ENCODE data around the gene BRD4. TPM values are rescaled to one million over a fixed set of nuclear protein-coding genes. Genes with fewer than 3 reads are reported as not detected.

The BRD4 gene
- total RNA-seq, 1 donor from 2014 or later, result 109 TPM

DNA sequence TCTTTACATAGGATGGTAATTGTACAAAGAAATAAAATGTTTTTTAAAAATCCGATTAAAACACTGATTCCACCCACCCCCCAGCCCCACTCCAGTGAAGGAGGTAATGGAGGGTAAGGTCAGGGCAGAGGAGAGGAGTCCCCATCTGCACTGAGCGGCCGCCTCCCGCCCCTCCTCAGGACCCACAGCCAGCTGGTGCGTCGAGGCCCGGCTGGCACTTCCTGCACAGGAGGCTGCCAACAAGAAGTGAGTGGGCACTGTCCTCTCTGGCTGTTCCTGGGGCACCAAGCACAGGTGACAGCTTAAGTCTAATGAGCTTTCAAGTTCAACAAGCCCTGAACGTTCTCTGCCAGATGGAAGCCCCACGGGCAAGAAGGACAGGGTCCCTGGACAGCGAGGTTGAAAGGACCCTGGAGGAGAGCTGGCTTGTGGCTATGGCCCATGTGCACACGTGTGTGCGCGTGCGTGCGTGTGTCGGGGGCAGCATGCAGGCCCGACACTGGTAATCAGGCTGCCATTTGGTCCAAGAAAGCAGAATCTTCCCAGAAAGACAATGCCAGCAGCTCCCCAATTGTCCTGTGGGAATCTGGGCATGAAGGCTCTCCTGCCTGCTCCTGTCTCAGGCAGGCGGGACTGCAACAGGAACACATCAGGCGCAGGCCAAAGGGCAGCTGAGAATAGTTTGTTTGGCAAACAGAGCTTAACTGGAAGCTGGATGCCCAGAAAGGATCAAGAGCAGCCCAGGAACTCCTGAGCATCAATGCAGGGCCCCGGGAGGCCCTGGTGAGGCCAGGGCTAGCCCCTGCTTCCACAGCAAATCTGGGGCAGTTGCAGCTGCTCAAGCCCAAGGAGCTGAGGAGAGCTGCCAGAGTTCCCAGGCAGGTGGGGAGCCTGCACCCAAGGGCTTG is 85.0 kb downstream of the BRD4 start:
- intact Hi-C loops (cut with micrococcal nuclease), result no loop called here
- no peak for DNase-seq
- Mint-ChIP-seq H3K36me3 (ENCODE audit: low read depth) (peaks cover 32% of the 10 kb centered on the region), H3K4me1 (no peaks in the 10 kb centered on the region), H3K9me3 (no peaks in the 10 kb centered on the region), H3K27me3 (no peaks in the 10 kb centered on the region), H3K27ac (no peak overlapping the region), H3K4me3 (no peak overlapping the region)

DNA sequence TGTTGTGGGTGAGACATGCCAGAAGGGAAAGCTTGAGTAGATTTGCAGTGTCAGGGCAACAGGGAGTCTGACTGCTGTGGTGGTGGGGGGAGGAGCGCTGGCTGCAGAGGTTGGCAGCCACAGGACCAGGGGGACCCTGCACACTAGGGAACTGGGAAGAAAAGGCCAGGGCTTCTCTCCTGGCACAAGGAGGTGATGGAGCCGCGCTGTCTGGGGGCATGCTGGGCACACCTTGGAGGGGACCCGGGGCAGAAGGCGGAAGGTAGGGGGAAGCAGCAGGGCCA is 86.2 kb downstream of the BRD4 start:
- no peaks in the 10 kb centered on the region for H3K9me3 Mint-ChIP-seq
- H3K36me3 Mint-ChIP-seq (ENCODE audit: low read depth), result peaks cover 29% of the 10 kb centered on the region
- no peaks in the 10 kb centered on the region for H3K4me1 Mint-ChIP-seq
- no peaks in the 10 kb centered on the region for H3K27me3 Mint-ChIP-seq
- intact Hi-C loops (cut with micrococcal nuclease), result no loop called here
- no peak overlapping the region for H3K4me3 Mint-ChIP-seq
- DNase-seq, result no peak
- H3K27ac Mint-ChIP-seq, result no peak overlapping the region

DNA sequence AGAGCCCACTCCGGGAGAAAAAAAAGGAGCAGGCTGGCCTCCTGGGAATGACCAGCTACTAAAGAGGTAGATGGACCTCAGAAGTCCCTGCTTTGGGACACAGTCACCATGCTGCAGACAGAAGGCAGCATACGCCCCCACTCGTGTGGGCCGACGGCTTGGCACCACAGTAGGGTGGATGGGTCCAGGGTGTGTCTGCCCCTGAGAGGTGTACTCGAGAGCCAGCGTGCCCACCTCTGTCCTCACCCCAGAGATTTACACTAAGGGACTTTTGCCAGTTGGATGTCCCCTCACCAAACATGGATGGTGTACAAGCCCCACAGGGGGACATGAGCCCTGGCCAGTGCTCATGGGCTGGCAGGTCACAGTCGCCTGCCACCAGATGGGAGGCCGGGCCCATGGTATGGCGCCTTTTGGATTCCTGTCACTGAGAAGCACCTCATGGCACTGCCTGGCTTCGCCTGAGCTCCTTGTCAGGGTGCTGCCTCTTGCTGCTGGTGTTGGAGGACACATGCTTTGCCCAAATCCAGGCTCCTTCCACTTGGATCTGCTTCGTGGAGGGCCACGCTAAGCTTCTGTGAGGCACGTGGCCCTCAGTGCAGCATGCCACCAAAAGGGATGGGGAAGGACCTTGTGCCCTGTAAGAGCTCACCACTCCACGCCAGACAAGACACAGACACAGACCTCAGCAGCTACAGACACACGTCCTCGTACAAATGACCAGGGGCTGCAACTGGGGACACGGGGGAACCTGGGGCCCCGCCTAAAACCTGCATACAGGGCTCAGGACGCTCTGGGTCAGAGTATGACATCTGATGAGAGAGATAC is 86.8 kb downstream of the BRD4 start:
- Mint-ChIP-seq H3K27ac (no peak overlapping the region), H3K36me3 (ENCODE audit: low read depth) (peaks cover 29% of the 10 kb centered on the region)

DNA sequence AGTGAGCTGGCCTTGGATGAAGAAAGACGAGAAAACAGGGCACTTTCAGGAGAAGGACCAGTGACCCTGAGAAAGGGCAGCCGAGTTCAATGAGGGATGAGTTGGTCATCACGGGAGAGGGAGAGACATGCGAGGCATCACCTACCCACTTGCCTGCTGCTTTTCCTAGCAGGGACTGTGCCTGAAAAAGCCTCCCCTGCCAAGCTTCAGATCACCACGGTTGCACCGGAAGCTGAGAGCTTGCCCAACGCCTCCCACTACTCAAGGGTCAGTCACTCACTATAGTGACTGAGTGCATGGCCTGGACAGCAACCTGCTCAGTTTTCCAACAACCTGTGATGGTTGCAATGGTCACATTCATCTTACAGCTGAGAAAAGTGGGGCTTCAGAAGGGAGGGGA is 87.5 kb downstream of the BRD4 start:
- H3K4me3 Mint-ChIP-seq, result no peak overlapping the region
- H3K36me3 Mint-ChIP-seq (ENCODE audit: low read depth), result peaks cover 31% of the 10 kb centered on the region
- H3K27ac Mint-ChIP-seq, result peak overlapping the region; percentile 18
- H3K9me3 Mint-ChIP-seq, result no peaks in the 10 kb centered on the region
- no peaks in the 10 kb centered on the region for H3K4me1 Mint-ChIP-seq
- DNase-seq, result no peak
- intact Hi-C loops (cut with micrococcal nuclease), result no loop called here
- no peaks in the 10 kb centered on the region for H3K27me3 Mint-ChIP-seq

More for the DNA sequence above, 86.8 kb downstream of the BRD4 start:
- Mint-ChIP-seq H3K27me3 (no peaks in the 10 kb centered on the region), H3K9me3 (no peaks in the 10 kb centered on the region), H3K4me3 (no peak overlapping the region), H3K4me1 (no peaks in the 10 kb centered on the region)
- no peak for DNase-seq
- intact Hi-C loops (cut with micrococcal nuclease), result no loop called here

DNA sequence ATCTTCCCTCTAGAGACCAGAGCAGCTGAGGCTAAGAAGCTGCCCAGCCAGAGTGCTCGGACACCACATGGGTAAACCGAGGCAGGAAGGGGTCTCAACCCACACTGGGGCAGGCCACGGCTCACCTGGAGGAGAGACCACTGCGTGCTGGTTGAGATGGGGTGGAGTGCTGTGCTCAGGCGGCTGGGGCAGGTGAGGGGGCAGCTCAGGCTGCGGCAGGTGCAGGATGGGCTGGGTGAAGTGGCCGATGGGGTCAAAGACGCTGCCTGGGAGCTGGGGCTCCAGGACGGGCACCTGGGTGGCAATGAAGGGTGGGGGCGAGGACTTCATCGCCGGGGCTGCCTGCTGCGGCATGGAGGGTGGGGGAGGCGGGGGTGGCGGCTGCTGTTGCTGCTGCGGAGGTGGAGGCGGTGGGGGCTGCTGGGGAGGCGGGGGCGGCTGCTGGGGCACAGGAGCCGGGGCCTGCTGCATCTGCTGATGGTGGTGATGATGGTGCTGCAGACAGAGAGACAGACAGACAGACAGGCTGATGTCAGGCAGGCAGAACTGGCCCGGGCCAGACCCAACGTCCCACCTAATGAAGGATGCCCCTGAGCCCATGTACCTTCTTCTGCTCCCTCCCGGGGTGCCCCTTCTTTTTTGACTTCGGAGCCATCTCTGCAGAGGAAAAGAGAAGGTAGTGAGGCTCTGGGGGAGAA is 88.1 kb downstream of the BRD4 start:
- H3K9me3 Mint-ChIP-seq, result no peaks in the 10 kb centered on the region
- H3K4me3 Mint-ChIP-seq, result no peak overlapping the region
- no peaks in the 10 kb centered on the region for H3K27me3 Mint-ChIP-seq
- DNase-seq, result no peak
- no peaks in the 10 kb centered on the region for H3K4me1 Mint-ChIP-seq
- no peak overlapping the region for H3K27ac Mint-ChIP-seq
- peaks cover 34% of the 10 kb centered on the region for H3K36me3 Mint-ChIP-seq (ENCODE audit: low read depth)
- intact Hi-C loops (cut with micrococcal nuclease), result no loop called here

DNA sequence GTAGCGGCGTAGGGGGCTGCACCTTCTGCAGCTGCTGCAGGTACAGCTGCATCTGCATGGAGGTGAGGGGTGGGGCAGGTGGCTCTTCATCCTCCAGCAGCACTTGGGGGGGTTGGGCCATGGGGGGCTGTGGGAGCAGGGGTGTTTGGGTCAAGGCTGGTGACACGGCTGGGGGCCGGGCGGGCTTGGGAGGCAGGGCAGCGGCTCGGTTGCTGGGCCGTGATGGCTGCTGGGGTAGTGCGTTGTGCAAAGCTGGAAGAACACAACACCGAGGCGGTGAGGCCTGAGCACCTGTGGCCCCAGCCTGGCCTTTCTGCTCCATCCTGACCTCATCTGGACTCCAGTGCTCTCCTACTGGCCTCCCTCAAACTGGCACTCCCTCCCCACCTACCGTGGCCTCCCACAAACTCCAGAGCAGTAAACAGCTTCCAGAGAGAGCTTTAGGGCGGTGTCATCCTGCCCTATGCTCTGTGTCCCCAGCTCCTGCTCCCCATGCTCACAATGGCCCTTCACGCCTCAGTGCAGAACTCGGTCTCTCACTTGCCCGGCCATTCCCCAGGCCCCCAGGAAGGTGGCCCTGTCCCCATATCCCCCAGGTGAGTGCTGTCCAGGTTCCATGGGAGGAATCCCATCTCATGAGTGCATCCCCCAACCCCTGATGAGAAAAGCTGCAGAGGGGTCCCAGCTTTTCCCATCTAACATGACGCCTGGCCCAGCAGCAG is 88.9 kb downstream of the BRD4 start:
- no peak for DNase-seq
- H3K27me3 Mint-ChIP-seq, result no peaks in the 10 kb centered on the region
- intact Hi-C loops (cut with micrococcal nuclease), result no loop called here
- no peaks in the 10 kb centered on the region for H3K4me1 Mint-ChIP-seq
- no peak overlapping the region for H3K27ac Mint-ChIP-seq
- H3K4me3 Mint-ChIP-seq, result no peak overlapping the region
- H3K36me3 Mint-ChIP-seq (ENCODE audit: low read depth), result peaks cover 35% of the 10 kb centered on the region
- no peaks in the 10 kb centered on the region for H3K9me3 Mint-ChIP-seq

DNA sequence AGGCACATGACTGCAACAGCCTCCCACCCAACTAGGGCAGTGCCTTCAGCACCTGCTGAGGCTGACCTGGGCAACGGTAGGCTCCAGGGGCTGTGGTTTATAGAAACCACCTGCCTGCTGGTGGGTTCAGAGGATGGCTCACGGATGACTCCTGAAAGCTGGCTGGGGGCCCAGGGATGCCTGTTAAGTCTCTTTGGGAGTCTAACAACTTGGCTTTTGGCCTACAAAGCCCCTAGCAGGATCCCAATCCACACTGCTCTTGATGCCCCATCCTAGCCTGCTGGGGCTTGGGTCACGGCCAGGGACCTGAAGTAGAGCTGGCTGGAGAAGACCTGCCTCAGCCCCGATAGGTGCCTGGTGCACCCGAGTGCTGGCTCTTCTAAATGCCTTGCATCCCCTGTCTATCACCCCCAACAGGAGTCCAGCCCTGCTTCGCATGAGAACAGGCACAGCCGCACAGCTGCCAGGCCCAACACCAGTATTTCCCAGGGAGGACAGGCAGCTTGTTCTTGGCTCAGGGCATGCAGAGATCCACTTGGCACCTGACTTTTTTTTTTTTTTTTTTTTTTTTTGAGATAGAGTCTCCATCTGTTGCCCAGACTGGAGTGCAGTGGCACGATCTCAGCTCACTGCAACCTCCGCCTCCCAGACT is 91.0 kb downstream of the BRD4 start:
- no peaks in the 10 kb centered on the region for H3K9me3 Mint-ChIP-seq
- no peak overlapping the region for H3K4me3 Mint-ChIP-seq
- H3K4me1 Mint-ChIP-seq, result no peaks in the 10 kb centered on the region
- H3K27ac Mint-ChIP-seq, result no peak overlapping the region
- intact Hi-C loops (cut with micrococcal nuclease), result no loop called here
- H3K27me3 Mint-ChIP-seq, result no peaks in the 10 kb centered on the region
- DNase-seq, result no peak
- peaks cover 48% of the 10 kb centered on the region for H3K36me3 Mint-ChIP-seq (ENCODE audit: low read depth)

DNA sequence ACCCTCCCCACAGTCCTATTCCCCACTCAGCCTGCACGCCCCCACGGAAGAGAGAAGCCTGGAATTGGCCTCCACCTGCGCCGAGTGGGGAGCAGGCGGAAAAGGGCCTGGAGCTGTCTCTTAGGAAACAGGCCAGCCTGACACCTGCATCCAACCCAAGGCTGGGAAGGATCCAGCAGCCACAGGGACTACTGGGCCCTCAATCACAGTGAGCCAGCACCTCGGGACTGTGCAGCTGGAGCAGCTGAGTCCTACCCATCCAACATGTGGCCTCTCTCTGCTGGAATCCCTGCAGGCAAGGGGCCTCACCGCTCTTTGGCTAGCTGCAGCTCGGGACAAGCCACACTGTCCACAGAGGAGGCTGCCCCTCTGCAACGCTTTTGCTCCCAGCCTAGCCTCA is 91.8 kb downstream of the BRD4 start:
- peaks cover 50% of the 10 kb centered on the region for H3K36me3 Mint-ChIP-seq (ENCODE audit: low read depth)
- H3K27me3 Mint-ChIP-seq, result no peaks in the 10 kb centered on the region
- no peaks in the 10 kb centered on the region for H3K9me3 Mint-ChIP-seq

DNA sequence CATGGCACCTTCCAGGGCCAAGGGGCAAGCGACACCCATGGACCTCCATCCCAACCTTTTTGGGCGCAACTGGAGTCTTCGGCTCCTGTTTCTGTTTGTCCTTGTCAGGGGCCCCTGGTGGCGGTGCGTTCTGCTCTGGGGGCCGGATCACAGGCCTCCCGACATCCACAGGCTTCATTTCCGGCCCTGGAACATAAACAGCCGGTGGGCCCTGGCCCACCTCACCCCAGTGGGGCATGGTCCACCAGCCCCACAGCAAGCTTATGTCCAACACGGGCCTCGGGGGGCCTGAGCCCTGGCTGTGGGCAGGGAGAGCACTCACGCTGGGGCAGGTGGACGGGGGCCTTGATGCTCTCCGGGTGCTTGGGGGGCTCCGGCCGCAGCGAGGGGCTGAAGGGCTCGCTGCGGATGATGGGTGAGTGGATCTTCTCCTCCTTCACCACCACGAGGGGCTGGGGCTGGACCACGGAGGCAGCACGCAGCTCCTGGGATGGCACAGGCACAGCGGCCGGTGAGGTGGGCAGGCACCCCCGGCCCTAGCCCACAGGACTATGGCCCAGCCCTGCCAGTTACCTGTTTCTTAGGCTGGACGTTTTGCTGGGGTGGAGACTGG is 92.9 kb downstream of the BRD4 start:
- Mint-ChIP-seq H3K27me3 (peaks cover 2% of the 10 kb centered on the region), H3K9me3 (no peaks in the 10 kb centered on the region), H3K4me1 (no peaks in the 10 kb centered on the region), H3K36me3 (ENCODE audit: low read depth) (peaks cover 45% of the 10 kb centered on the region), H3K27ac (no peak overlapping the region), H3K4me3 (no peak overlapping the region)
- DNase-seq, result no peak
- intact Hi-C loops (cut with micrococcal nuclease), result loop anchor here (10.0 kb wide), 1 partner anchor 65 kb away; no protein-coding TSS in a partner anchor

More for the DNA sequence above, 91.8 kb downstream of the BRD4 start:
- no peak for DNase-seq
- Mint-ChIP-seq H3K4me1 (no peaks in the 10 kb centered on the region), H3K27ac (no peak overlapping the region), H3K4me3 (no peak overlapping the region)
- intact Hi-C loops (cut with micrococcal nuclease), result no loop called here

DNA sequence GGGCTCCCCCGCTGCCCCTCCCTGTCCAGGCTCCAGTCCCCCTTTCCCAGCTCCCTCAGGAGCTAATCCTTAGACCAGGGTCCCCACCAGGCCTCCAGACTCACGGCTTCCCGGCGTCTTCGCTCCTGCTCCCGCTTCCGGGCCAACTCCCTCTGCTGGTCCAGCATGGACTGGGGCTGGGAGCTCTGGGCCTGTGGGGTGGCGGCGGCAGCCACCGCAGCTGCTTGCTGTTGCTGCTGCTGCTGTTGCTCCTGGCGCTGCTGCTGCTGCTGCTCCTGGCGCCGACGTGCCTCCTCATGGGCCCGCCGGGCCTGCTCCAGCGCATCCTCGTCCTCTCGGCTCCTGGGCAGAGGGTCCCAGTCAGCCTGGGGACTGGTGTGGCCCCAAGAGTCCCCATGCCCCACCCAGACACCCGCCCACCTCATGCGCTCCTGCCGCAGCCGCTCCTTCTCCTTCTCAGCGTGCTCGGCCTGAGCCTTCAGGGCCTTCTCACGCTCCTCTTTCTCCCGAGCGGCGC is 93.6 kb downstream of the BRD4 start:
- intact Hi-C loops (cut with micrococcal nuclease), result loop anchor here (10.0 kb wide), 1 partner anchor 64 kb away; no protein-coding TSS in a partner anchor
- DNase-seq, result no peak
- Mint-ChIP-seq H3K27ac (no peak overlapping the region), H3K27me3 (peaks cover 6% of the 10 kb centered on the region), H3K36me3 (ENCODE audit: low read depth) (peaks cover 44% of the 10 kb centered on the region), H3K4me3 (no peak overlapping the region), H3K9me3 (no peaks in the 10 kb centered on the region), H3K4me1 (peaks cover 2% of the 10 kb centered on the region)

DNA sequence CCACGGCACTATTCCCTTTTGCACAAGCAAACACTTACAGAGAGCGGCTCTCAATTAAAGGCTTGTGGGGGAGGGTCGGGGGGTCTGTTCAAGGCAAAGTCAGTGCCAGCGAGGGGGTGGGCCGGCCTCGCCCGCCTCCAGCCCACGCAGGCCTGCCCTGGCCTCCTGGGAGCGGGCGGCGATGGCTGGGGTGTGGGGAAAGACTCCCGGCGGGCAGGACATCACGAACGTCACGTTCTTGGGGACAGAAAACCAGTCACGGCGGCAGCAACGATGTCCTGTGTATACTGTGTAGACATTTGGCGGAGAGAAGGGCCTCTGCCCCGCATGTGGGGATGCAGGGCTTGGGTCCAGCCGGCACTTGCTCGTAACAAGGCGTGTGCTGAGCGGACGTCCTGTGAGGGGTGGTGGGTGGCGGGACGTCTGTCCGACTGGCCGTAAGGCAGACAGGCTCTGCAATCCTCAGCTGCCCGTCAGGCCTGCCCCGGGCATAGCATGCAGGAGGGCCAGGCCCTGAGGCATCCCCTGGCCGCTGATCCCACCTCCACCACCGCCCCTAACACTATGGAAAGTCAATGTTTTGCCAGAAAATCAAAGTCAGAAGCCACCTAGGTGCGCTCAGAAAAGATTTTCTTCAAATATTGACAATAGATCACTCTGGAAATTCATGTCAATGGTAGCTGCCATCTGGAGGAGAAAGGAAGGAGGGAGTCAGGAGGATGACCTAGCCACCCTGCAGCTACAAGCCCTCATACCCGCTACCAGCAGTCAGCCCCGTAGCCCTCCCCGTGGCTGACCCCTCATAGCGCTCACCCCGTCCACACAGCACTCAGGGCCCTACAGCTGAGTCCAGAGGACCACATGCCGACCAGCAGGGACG is 94.3 kb downstream of the BRD4 start:
- H3K27me3 Mint-ChIP-seq, result peaks cover 6% of the 10 kb centered on the region
- H3K4me1 Mint-ChIP-seq, result peaks cover 2% of the 10 kb centered on the region
- no peak overlapping the region for H3K4me3 Mint-ChIP-seq
- intact Hi-C loops (cut with micrococcal nuclease), result loop anchor here (10.0 kb wide), 1 partner anchor 63 kb away; no protein-coding TSS in a partner anchor
- H3K9me3 Mint-ChIP-seq, result no peaks in the 10 kb centered on the region
- H3K27ac Mint-ChIP-seq, result no peak overlapping the region
- peaks cover 40% of the 10 kb centered on the region for H3K36me3 Mint-ChIP-seq (ENCODE audit: low read depth)
- DNase-seq, result no peak

DNA sequence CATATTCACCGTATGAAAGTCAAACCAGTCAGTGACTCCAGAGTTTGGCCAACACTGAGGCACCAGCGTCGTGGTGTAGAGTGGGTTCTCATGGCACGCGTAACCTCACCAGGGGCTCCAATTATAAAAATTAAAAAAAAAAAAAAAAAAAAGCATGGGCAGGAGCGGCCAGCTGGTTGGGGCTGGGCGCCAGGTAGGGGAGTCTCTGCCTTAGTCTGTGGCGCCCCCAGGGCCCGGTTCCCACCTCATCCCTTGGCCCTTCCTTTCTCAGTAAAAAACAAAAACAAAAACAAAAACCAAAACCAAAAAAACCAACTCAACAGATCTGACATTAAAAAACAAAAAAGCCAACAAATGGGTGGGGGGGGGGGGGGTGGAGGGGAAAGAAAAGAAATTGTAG is 95.5 kb downstream of the BRD4 start:
- Mint-ChIP-seq H3K4me1 (peaks cover 5% of the 10 kb centered on the region), H3K9me3 (no peaks in the 10 kb centered on the region), H3K27me3 (peaks cover 14% of the 10 kb centered on the region), H3K27ac (no peak overlapping the region), H3K36me3 (ENCODE audit: low read depth) (peaks cover 39% of the 10 kb centered on the region), H3K4me3 (no peak overlapping the region)
- no peak for DNase-seq
- intact Hi-C loops (cut with micrococcal nuclease), result loop anchor here (10.0 kb wide), 1 partner anchor 62 kb away; no protein-coding TSS in a partner anchor

All from activated CD4-positive, alpha-beta T cell treated with anti-CD3 and anti-CD28 coated beads, Interleukin-2, amount 10 ng/mL, durations not matched to agents 24 days and 14 days (primary cell).